Measurements from ENCODE around the gene SEC31B.

DNA sequence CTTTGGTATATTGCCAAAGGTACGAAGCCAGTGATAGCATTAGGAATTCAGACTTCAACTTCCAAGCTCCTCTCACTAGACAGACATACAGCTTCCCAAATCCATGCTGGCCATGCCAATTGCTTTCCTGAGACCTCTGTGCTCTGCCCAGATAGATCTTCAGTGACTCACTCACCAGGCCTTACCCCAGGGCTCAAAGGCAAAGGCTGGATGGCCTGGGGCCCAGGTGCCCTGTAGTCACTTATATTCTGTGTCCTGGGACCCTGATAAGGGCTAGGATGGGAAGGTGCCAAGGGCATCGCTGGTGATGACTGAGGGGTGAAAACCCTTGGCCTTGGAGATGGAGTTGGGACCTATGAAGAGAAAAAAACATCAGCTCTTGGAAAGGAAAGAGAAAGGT is 29.1 kb downstream of the SEC31B start:
- TF ChIP-seq YY1 (tag by site-specific recombination; IDR thresholded peaks at IDR 0.05) (no peak), ZNF23 (tag by site-specific recombination; IDR thresholded peaks at IDR 0.05; ENCODE audit: borderline replicate concordance) (no peak), ZBTB48 (tag by site-specific recombination; IDR thresholded peaks at IDR 0.05) (no peak), SALL2 (tag by site-specific recombination; IDR thresholded peaks at IDR 0.05; ENCODE audit: borderline replicate concordance) (no peak), ZNF146 (tag by site-specific recombination; IDR thresholded peaks at IDR 0.05) (no peak), ZNF544 (tag by site-specific recombination; IDR thresholded peaks at IDR 0.05) (no peak), KLF10 (tag by site-specific recombination; IDR thresholded peaks at IDR 0.05) (no peak), HIC1 (tag by site-specific recombination; IDR thresholded peaks at IDR 0.05) (no peak), ZEB2 (tag by site-specific recombination; IDR thresholded peaks at IDR 0.05) (no peak), ZNF580 (tag by site-specific recombination; IDR thresholded peaks at IDR 0.05) (no peak), ZBTB1 (tag by site-specific recombination; IDR thresholded peaks at IDR 0.05) (no peak)
- TF ChIP-seq, protein P1, sequence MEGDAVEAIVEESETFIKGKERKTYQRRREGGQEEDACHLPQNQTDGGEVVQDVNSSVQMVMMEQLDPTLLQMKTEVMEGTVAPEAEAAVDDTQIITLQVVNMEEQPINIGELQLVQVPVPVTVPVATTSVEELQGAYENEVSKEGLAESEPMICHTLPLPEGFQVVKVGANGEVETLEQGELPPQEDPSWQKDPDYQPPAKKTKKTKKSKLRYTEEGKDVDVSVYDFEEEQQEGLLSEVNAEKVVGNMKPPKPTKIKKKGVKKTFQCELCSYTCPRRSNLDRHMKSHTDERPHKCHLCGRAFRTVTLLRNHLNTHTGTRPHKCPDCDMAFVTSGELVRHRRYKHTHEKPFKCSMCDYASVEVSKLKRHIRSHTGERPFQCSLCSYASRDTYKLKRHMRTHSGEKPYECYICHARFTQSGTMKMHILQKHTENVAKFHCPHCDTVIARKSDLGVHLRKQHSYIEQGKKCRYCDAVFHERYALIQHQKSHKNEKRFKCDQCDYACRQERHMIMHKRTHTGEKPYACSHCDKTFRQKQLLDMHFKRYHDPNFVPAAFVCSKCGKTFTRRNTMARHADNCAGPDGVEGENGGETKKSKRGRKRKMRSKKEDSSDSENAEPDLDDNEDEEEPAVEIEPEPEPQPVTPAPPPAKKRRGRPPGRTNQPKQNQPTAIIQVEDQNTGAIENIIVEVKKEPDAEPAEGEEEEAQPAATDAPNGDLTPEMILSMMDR (tag by site-specific recombination; IDR thresholded peaks at IDR 0.05) = no peak
- TF ChIP-seq, protein P2, sequence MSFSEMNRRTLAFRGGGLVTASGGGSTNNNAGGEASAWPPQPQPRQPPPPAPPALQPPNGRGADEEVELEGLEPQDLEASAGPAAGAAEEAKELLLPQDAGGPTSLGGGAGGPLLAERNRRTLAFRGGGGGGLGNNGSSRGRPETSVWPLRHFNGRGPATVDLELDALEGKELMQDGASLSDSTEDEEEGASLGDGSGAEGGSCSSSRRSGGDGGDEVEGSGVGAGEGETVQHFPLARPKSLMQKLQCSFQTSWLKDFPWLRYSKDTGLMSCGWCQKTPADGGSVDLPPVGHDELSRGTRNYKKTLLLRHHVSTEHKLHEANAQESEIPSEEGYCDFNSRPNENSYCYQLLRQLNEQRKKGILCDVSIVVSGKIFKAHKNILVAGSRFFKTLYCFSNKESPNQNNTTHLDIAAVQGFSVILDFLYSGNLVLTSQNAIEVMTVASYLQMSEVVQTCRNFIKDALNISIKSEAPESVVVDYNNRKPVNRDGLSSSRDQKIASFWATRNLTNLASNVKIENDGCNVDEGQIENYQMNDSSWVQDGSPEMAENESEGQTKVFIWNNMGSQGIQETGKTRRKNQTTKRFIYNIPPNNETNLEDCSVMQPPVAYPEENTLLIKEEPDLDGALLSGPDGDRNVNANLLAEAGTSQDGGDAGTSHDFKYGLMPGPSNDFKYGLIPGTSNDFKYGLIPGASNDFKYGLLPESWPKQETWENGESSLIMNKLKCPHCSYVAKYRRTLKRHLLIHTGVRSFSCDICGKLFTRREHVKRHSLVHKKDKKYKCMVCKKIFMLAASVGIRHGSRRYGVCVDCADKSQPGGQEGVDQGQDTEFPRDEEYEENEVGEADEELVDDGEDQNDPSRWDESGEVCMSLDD (tag by site-specific recombination; IDR thresholded peaks at IDR 0.05) = no peak
- TF ChIP-seq, protein P3, sequence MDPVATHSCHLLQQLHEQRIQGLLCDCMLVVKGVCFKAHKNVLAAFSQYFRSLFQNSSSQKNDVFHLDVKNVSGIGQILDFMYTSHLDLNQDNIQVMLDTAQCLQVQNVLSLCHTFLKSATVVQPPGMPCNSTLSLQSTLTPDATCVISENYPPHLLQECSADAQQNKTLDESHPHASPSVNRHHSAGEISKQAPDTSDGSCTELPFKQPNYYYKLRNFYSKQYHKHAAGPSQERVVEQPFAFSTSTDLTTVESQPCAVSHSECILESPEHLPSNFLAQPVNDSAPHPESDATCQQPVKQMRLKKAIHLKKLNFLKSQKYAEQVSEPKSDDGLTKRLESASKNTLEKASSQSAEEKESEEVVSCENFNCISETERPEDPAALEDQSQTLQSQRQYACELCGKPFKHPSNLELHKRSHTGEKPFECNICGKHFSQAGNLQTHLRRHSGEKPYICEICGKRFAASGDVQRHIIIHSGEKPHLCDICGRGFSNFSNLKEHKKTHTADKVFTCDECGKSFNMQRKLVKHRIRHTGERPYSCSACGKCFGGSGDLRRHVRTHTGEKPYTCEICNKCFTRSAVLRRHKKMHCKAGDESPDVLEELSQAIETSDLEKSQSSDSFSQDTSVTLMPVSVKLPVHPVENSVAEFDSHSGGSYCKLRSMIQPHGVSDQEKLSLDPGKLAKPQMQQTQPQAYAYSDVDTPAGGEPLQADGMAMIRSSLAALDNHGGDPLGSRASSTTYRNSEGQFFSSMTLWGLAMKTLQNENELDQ (tag by site-specific recombination; IDR thresholded peaks at IDR 0.05; ENCODE audit: low read depth) = no peak

Measured in HEK293 (cell line).